ENCODE measurements around the gene SLC25A43.

GRCh38 chrX:119359618-119360382, 39.3 kb upstream of the SLC25A43 start:
- TF ChIP-seq POLR2A (IDR thresholded peaks at IDR 0.05; ENCODE audit: low read depth, low read length) (no peak), TAF1 (IDR thresholded peaks at IDR 0.05; ENCODE audit: borderline replicate concordance, low read depth, low read length) (no peak), POLR2AphosphoS5 (IDR thresholded peaks at IDR 0.05; ENCODE audit: low read depth, low read length) (no peak)
